Neural cell (in vitro differentiated cells): ENCODE measurements around the gene ATP13A5. TPM values are rescaled to one million over a fixed set of nuclear protein-coding genes. Genes with fewer than 3 reads are reported as not detected.

Source experiments
- H2AFZ ChIP-seq: fragments of 200-600, 300-800 bp; sonication (generic), shearing (Covaris generic); 2 replicates; pipeline ENCODE4 v1.6.0; 2014; ENCODE audit warnings: low read depth, mild to moderate bottlenecking, antibody characterized with exemption, low read length, moderate library complexity
- H3F3A ChIP-seq: fragments of 200-600 bp; shearing (Covaris generic); 2 replicates; pipeline ENCODE4 v1.6.1; 2016; ENCODE audit warnings: mild to moderate bottlenecking, moderate library complexity, mixed read lengths, antibody characterized with exemption, low read length; ENCODE audit not compliant: insufficient read depth, poor library complexity, severe bottlenecking
- H3K27ac ChIP-seq: fragments of 200-600, 300-800 bp; sonication (generic), shearing (Covaris generic); 2 replicates; pipeline ENCODE4 v1.5.1; 2014; ENCODE audit warnings: mild to moderate bottlenecking, low read length, moderate library complexity
- H3K27me3 ChIP-seq: fragments of 300-800, 200-600 bp; sonication (generic), shearing (Covaris generic); 2 replicates; pipeline ENCODE4 v1.6.0; 2014; ENCODE audit warnings: mild to moderate bottlenecking, low read depth, low read length, moderate library complexity; ENCODE audit not compliant: insufficient read depth
- H3K36me3 ChIP-seq: fragments of 300-800, 200-600 bp; sonication (generic), shearing (Covaris generic); 2 replicates; pipeline ENCODE4 v1.5.1; 2014; ENCODE audit warnings: mild to moderate bottlenecking, antibody characterized with exemption, low read length, moderate library complexity; ENCODE audit not compliant: insufficient read depth
- H3K4me2 ChIP-seq: fragments of 300-800, 200-600 bp; sonication (generic), shearing (Covaris generic); 2 replicates; pipeline ENCODE4 v1.6.0; 2014; ENCODE audit warnings: mild to moderate bottlenecking, low read length
- H3K4me3 ChIP-seq: fragments of 300-800, 200-600 bp; sonication (generic), shearing (Covaris generic); 2 replicates; pipeline ENCODE4 v1.5.1; 2014; ENCODE audit warnings: mild to moderate bottlenecking, low read length, moderate library complexity
- H3K79me2 ChIP-seq: fragments of 200-600 bp; shearing (Covaris generic); replicated peaks from 2 replicates; pipeline ENCODE4 v1.6.0; 2014; ENCODE audit warnings: mild to moderate bottlenecking, low read length, moderate library complexity; ENCODE audit not compliant: insufficient read depth
- H3K9ac ChIP-seq: fragments of 300-800, 200-600 bp; sonication (generic), shearing (Covaris generic); 2 replicates; pipeline ENCODE4 v1.6.1; 2016; ENCODE audit warnings: mild to moderate bottlenecking, low read length, mixed read lengths
- H3K9me2 ChIP-seq: fragments of 200-600 bp; shearing (Covaris generic); 2 replicates; pipeline ENCODE4 v1.6.1; 2016; ENCODE audit warnings: mild to moderate bottlenecking, low read length, mixed read lengths; ENCODE audit not compliant: insufficient read depth
- H3K9me3 ChIP-seq: fragments of 200-600, 300-800 bp; sonication (generic), shearing (Covaris generic); 2 replicates; pipeline ENCODE4 v1.6.1; 2016; ENCODE audit warnings: mild to moderate bottlenecking, mixed run types, low read length, moderate library complexity, mixed read lengths
- H4K20me1 ChIP-seq: fragments of 200-600 bp; shearing (Covaris generic); 2 replicates; pipeline ENCODE4 v1.6.1; 2016; ENCODE audit warnings: mild to moderate bottlenecking, mixed run types; ENCODE audit not compliant: insufficient read depth
- CTCF ChIP-seq: fragments of 450-650 bp; IDR thresholded peaks from 2 replicates; pipeline ENCODE4 v1.5.1; 2014; ENCODE audit warnings: antibody characterized with exemption, mild to moderate bottlenecking, moderate library complexity; ENCODE audit not compliant: poor library complexity, severe bottlenecking
- EP300 ChIP-seq: fragments of 450-650 bp; conservative IDR thresholded peaks from 2 replicates; pipeline ENCODE4 v1.6.1; 2014; ENCODE audit warnings: antibody characterized with exemption, mild to moderate bottlenecking, moderate library complexity; ENCODE audit not compliant: poor library complexity, severe bottlenecking
- EZH2 ChIP-seq: fragments of 200-600, 300-800 bp; shearing (Covaris generic), sonication (generic); IDR thresholded peaks from 2 replicates; pipeline ENCODE4 v1.6.1; 2014; ENCODE audit warnings: antibody characterized with exemption, low read length, borderline replicate concordance, mild to moderate bottlenecking; ENCODE audit not compliant: insufficient read depth, poor library complexity, severe bottlenecking
- MXI1 ChIP-seq: fragments of 450-650 bp; conservative IDR thresholded peaks from 2 replicates; pipeline ENCODE4 v1.6.1; 2014; ENCODE audit warnings: antibody characterized with exemption, mild to moderate bottlenecking; ENCODE audit not compliant: poor library complexity, severe bottlenecking
- POLR2AphosphoS5 ChIP-seq: IDR thresholded peaks from 2 replicates; pipeline ENCODE4 v1.6.1; 2012
- RAD21 ChIP-seq: fragments of 450-650 bp; conservative IDR thresholded peaks from 2 replicates; pipeline ENCODE4 v1.6.1; 2014; ENCODE audit warnings: antibody characterized with exemption, mild to moderate bottlenecking, moderate library complexity
- REST ChIP-seq: IDR thresholded peaks from 2 replicates; pipeline ENCODE4 v1.6.1; 2012; ENCODE audit warnings: borderline replicate concordance
- SMC3 ChIP-seq: fragments of 450-650 bp; conservative IDR thresholded peaks from 2 replicates; pipeline ENCODE4 v1.6.1; 2014; ENCODE audit warnings: antibody characterized with exemption, mild to moderate bottlenecking, moderate library complexity; ENCODE audit not compliant: poor library complexity
- TAF1 ChIP-seq: IDR thresholded peaks from 2 replicates; pipeline ENCODE4 v1.6.1; 2012; ENCODE audit warnings: low read depth
- polyA plus RNA-seq: library from polyadenylated mRNA; depleted of rRNA; stranded (reverse); fragments of >200 nt; gene quantifications from 2 replicates; pipeline ENCODE4 v1.2.3, GENCODE V29; 2014

ATP13A5 gene
- polyA plus RNA-seq, 1 donor from 2014 or later = 0.28 TPM

DNA sequence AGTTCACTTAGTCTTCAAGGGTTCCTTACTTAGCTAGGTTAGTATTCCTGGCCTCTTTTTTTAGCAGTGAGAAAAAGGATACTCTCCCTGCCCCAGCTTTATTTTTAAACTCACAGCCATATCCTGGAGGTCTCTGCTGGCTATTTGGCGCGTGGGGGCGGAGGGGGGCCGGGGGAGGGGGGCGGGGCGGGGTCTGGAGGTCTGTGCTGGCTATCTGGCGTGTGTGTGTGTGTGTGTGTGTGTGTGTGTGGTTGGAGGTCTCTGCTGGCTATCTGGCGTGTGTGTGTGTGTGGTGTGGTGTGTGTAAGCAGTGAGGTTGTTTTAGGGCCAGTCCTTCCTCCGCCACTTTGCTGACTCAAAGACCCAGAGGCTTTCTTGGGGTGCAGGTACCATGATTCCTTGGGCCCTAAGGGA is 138.1 kb downstream of the ATP13A5 start:
- Histone ChIP-seq H3K4me2 (no peak overlapping the region), H3K4me3 (peak overlapping the region; percentile 72), H4K20me1 (no peaks in the 10 kb centered on the region), H3K9me3 (no peaks in the 10 kb centered on the region), H3K9me2 (no peaks in the 10 kb centered on the region), H3K27me3 (no peaks in the 10 kb centered on the region), H3K9ac (peak overlapping the region; percentile 56), H3K79me2 (no peaks in the 10 kb centered on the region), H2AFZ (no peak overlapping the region), H3K36me3 (no peaks in the 10 kb centered on the region), H3K27ac (no peak overlapping the region), H3F3A (no peaks in the 10 kb centered on the region)
- no peak for TF ChIP-seq MXI1
- no peak for TF ChIP-seq EZH2

DNA sequence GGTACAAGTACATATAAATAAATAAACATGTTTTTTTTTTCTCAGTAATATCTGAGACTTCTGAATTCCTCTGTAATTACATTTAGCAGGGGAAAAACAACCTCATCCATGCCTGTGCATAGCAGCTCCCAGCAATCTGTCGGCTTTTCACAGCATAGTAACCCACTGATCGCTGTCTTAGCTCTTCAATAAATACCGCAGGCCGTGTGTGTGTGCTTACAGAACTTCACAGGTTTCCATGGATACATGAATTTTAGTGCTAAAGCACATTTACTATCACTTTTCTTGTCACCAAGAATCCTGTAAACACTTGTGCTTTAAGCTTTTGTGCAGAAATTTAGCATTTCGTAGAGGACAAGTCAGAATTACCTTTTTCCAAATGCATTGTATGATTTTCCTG is 141.5 kb downstream of the ATP13A5 start:
- H3K36me3 ChIP-seq = no peaks in the 10 kb centered on the region
- no peaks in the 10 kb centered on the region for H3K79me2 ChIP-seq
- no peaks in the 10 kb centered on the region for H3K9me3 ChIP-seq
- peak; percentile 88 for TF ChIP-seq EP300
- peak; percentile 55 for TF ChIP-seq RAD21
- TF ChIP-seq EZH2 = no peak
- TF ChIP-seq POLR2AphosphoS5 = peak; percentile 83
- TF ChIP-seq SMC3 = peak; percentile 58
- TF ChIP-seq REST = peak; percentile 68
- TF ChIP-seq TAF1 = no peak
- TF ChIP-seq MXI1 = peak; percentile 49
- TF ChIP-seq CTCF = no peak
- no peak overlapping the region for H2AFZ ChIP-seq
- H4K20me1 ChIP-seq = no peaks in the 10 kb centered on the region
- H3K27me3 ChIP-seq = no peaks in the 10 kb centered on the region
- peak overlapping the region; percentile 66 for H3K4me2 ChIP-seq
- no peaks in the 10 kb centered on the region for H3K9me2 ChIP-seq
- H3K9ac ChIP-seq = peak overlapping the region; percentile 44
- H3K4me3 ChIP-seq = peak overlapping the region; percentile 33
- H3K27ac ChIP-seq = peak overlapping the region; percentile 90
- H3F3A ChIP-seq = no peaks in the 10 kb centered on the region
